GM23338 (cell line): ENCODE data around the gene TAF15. TPM values are rescaled to one million over a fixed set of nuclear protein-coding genes. Genes with fewer than 3 reads are reported as not detected.

Experiments
- ATAC-seq: fragments of 200-7000 bp; cut with Tn5 transposase; 3 replicates; pipeline ENCODE4 v1.9.1; 2020
- DNase-seq: peaks from one replicate; pipeline ENCODE4 v3.0.0-alpha.2; 2015; ENCODE audit warnings: low spot score
- H2AFZ ChIP-seq: fragments of 200-600 bp; sonication (generic); 2 replicates; pipeline ENCODE4 v1.8.0; 2016; ENCODE audit warnings: antibody characterized with exemption, mild to moderate bottlenecking, moderate library complexity
- H3F3A ChIP-seq: fragments of 200-600 bp; sonication (generic); replicated peaks from 2 replicates; pipeline ENCODE4 v1.8.0; 2017; ENCODE audit warnings: antibody characterized with exemption, mixed run types, low read depth
- H3K27ac ChIP-seq: fragments of 200-600 bp; sonication (generic); 2 replicates; pipeline ENCODE4 v1.6.1; 2016; ENCODE audit warnings: low read depth
- H3K27me3 ChIP-seq: fragments of 200-600 bp; sonication (generic); 2 replicates; pipeline ENCODE4 v1.8.0; 2016; ENCODE audit warnings: mild to moderate bottlenecking, mixed run types, moderate library complexity; ENCODE audit not compliant: insufficient read depth
- H3K36me3 ChIP-seq: fragments of 200-600 bp; sonication (generic); 2 replicates; pipeline ENCODE4 v1.8.0; 2016; ENCODE audit warnings: mild to moderate bottlenecking; ENCODE audit not compliant: insufficient read depth
- H3K4me1 ChIP-seq: fragments of 200-600 bp; sonication (generic); 2 replicates; pipeline ENCODE4 v1.8.0; 2016; ENCODE audit warnings: mild to moderate bottlenecking, moderate library complexity; ENCODE audit not compliant: insufficient read depth
- H3K4me2 ChIP-seq: fragments of 200-600 bp; sonication (generic); 2 replicates; pipeline ENCODE4 v1.7.1; 2017; ENCODE audit warnings: mixed run types
- H3K4me3 ChIP-seq: fragments of 200-600 bp; sonication (generic); 2 replicates; pipeline ENCODE4 v1.6.1; 2016; ENCODE audit warnings: mixed run types
- H3K79me2 ChIP-seq: fragments of 200-600 bp; sonication (generic); replicated peaks from 2 replicates; pipeline ENCODE4 v1.8.0; 2017; ENCODE audit warnings: mild to moderate bottlenecking; ENCODE audit not compliant: insufficient read depth
- H3K9me2 ChIP-seq: fragments of 200-600 bp; sonication (generic); 2 replicates; pipeline ENCODE4 v1.8.0; 2017; ENCODE audit not compliant: insufficient read depth
- H4K20me1 ChIP-seq: fragments of 200-600 bp; sonication (generic); replicated peaks from 2 replicates; pipeline ENCODE4 v1.8.0; 2017; ENCODE audit warnings: mild to moderate bottlenecking; ENCODE audit not compliant: insufficient read depth
- H3K27ac Mint-ChIP-seq: 2 replicates; pipeline ENCODE4 v1.8.0; 2020; ENCODE audit warnings: inconsistent platforms, mild to moderate bottlenecking, moderate library complexity, mixed read lengths
- H3K27me3 Mint-ChIP-seq: 3 replicates; pipeline ENCODE4 v1.8.0; 2022; ENCODE audit warnings: low read depth, mild to moderate bottlenecking, moderate library complexity, mixed read lengths, inconsistent platforms; ENCODE audit not compliant: insufficient read depth, poor library complexity
- H3K36me3 Mint-ChIP-seq: 3 replicates; pipeline ENCODE4 v1.8.0; 2021; ENCODE audit warnings: low read depth, mild to moderate bottlenecking, inconsistent platforms, moderate library complexity, mixed read lengths
- H3K4me1 Mint-ChIP-seq: 3 replicates; pipeline ENCODE4 v1.8.0; 2020; ENCODE audit warnings: mild to moderate bottlenecking, inconsistent platforms, mixed read lengths
- H3K4me3 Mint-ChIP-seq: 3 replicates; pipeline ENCODE4 v1.8.0; 2021; ENCODE audit warnings: moderate library complexity, mild to moderate bottlenecking, inconsistent platforms, mixed read lengths
- H3K9me3 Mint-ChIP-seq: 3 replicates; pipeline ENCODE4 v1.8.0; 2020; ENCODE audit warnings: moderate library complexity, mild to moderate bottlenecking, inconsistent platforms, mixed read lengths
- CREB1 ChIP-seq: fragments of 250-450 bp; sonication (Bioruptor Pico); IDR thresholded peaks from 2 replicates; pipeline ENCODE4 v1.5.0; 2020; ENCODE audit warnings: low read depth, mild to moderate bottlenecking, moderate library complexity
- CTCF ChIP-seq, 2 experiments: fragments of 200-600 bp in 1 of 2; sonication (generic) in 1 of 2; conservative IDR thresholded peaks; 2 replicates each; pipeline versions ENCODE4 v1.5.1 to v1.6.1; 2016 to 2017; ENCODE audit warnings: antibody characterized with exemption in 2 of 2, low read depth in 2 of 2, mild to moderate bottlenecking in 2 of 2, moderate library complexity in 1 of 2
- ETS1 ChIP-seq: IDR thresholded peaks from 2 replicates; pipeline ENCODE4 v1.6.1; 2016; ENCODE audit warnings: antibody characterized with exemption
- EZH2 ChIP-seq: fragments of 200-600 bp; sonication (generic); IDR thresholded peaks from one replicate; pipeline ENCODE4 v1.8.0; 2017; ENCODE audit warnings: antibody characterized with exemption, mild to moderate bottlenecking, low read depth; ENCODE audit not compliant: unreplicated experiment
- EZH2phosphoT487 ChIP-seq: fragments of 200-600 bp; sonication (generic); IDR thresholded peaks from one replicate; pipeline ENCODE4 v1.8.1; 2018; ENCODE audit warnings: antibody characterized with exemption; ENCODE audit not compliant: unreplicated experiment
- JUNB ChIP-seq: IDR thresholded peaks from one replicate; pipeline ENCODE4 v1.6.1; 2016; ENCODE audit warnings: antibody characterized with exemption; ENCODE audit not compliant: unreplicated experiment
- NANOG ChIP-seq: IDR thresholded peaks from 2 replicates; pipeline ENCODE4 v1.6.1; 2016; ENCODE audit warnings: antibody characterized with exemption, borderline replicate concordance
- POLR2AphosphoS5 ChIP-seq: IDR thresholded peaks from 2 replicates; pipeline ENCODE4 v1.6.1; 2016; ENCODE audit warnings: antibody characterized with exemption, low read depth
- ZNF114 ChIP-seq: fragments of 250-450 bp; sonication (Bioruptor Pico); IDR thresholded peaks from 2 replicates; pipeline ENCODE4 v1.5.0; 2020; ENCODE audit warnings: mild to moderate bottlenecking, moderate library complexity
- ZNF462 ChIP-seq: fragments of 250-450 bp; sonication (Bioruptor Pico); IDR thresholded peaks from 2 replicates; pipeline ENCODE4 v1.5.0; 2020; ENCODE audit warnings: mild to moderate bottlenecking, moderate library complexity
- polyA plus RNA-seq: library from polyadenylated mRNA; unstranded; fragments of >200 nt; fragmentation: Nextera tagmentation; extraction: Ambion mirVana; gene quantifications from 2 replicates; pipeline ENCODE4 v1.2.1, GENCODE V29; 2016
- total RNA-seq: library from RNA; depleted of rRNA; stranded (reverse); fragments of >200 nt; shearing (Covaris generic); gene quantifications from 2 replicates; pipeline ENCODE4 v1.2.3, GENCODE V29; 2014

Gene TAF15
- total and polyA plus RNA-seq, 2 experiments from 2014 or later = 33.8 to 109 TPM

GRCh38 chr17:35768797-35769196 lies 40.5 kb upstream of the TAF15 start (continued):
- no peak for TF ChIP-seq ZNF114 (CRISPR knock-in tag)
- TF ChIP-seq POLR2AphosphoS5 = no peak
- TF ChIP-seq ETS1 = no peak
- TF ChIP-seq EZH2 = no peak
- no peak for TF ChIP-seq JUNB
- TF ChIP-seq EZH2phosphoT487 = no peak
- no peak for TF ChIP-seq CREB1 (CRISPR knock-in tag)

GRCh38 chr17:35769895-35770486 lies 39.3 kb upstream of the TAF15 start:
- H4K20me1 ChIP-seq = no peaks in the 10 kb centered on the region
- H3K9me3 Mint-ChIP-seq = no peaks in the 10 kb centered on the region
- peaks cover 14% of the 10 kb centered on the region for H3K4me1 ChIP-seq
- no peaks in the 10 kb centered on the region for H3K9me2 ChIP-seq
- peaks cover 2% of the 10 kb centered on the region; the same call in 1 of the 2 replicates for H3F3A ChIP-seq
- no peak overlapping the region for H3K4me3 Mint-ChIP-seq
- no peaks in the 10 kb centered on the region for H3K36me3 ChIP-seq
- no peak overlapping the region for H3K27ac Mint-ChIP-seq
- H3K4me2 ChIP-seq = no peak overlapping the region
- H3K36me3 Mint-ChIP-seq = no peaks in the 10 kb centered on the region
- peaks cover 2% of the 10 kb centered on the region for H3K27me3 Mint-ChIP-seq
- no peak for ATAC-seq
- no peaks in the 10 kb centered on the region for H3K79me2 ChIP-seq
- no peak overlapping the region for H3K27ac ChIP-seq
- TF ChIP-seq NANOG (no peak), CTCF (conservative IDR thresholded peaks at IDR 0.05; ENCODE audit: low read depth in 2 of 2) (peak; percentile 48 to 53)
- no peak overlapping the region for H3K4me3 ChIP-seq
- no peak overlapping the region for H2AFZ ChIP-seq
- H3K27me3 ChIP-seq = no peaks in the 10 kb centered on the region
- DNase-seq = no peak
- peaks cover 40% of the 10 kb centered on the region for H3K4me1 Mint-ChIP-seq

GRCh38 chr17:35773129-35773528 lies 36.2 kb upstream of the TAF15 start:
- Mint-ChIP-seq H3K27me3 (peaks cover 2% of the 10 kb centered on the region), H3K4me1 (peaks cover 34% of the 10 kb centered on the region), H3K9me3 (no peaks in the 10 kb centered on the region), H3K27ac (no peak overlapping the region), H3K4me3 (no peak overlapping the region), H3K36me3 (no peaks in the 10 kb centered on the region)
- Histone ChIP-seq H2AFZ (peak overlapping the region; percentile 97), H3K79me2 (no peaks in the 10 kb centered on the region), H3F3A (no peaks in the 10 kb centered on the region), H3K9me2 (no peaks in the 10 kb centered on the region), H3K27me3 (no peaks in the 10 kb centered on the region), H4K20me1 (no peaks in the 10 kb centered on the region), H3K4me1 (peaks cover 13% of the 10 kb centered on the region), H3K4me2 (no peak overlapping the region), H3K27ac (no peak overlapping the region), H3K36me3 (no peaks in the 10 kb centered on the region), H3K4me3 (no peak overlapping the region)
- DNase-seq (no peak), ATAC-seq (no peak)
- TF ChIP-seq ZNF462 (CRISPR knock-in tag) (no peak), POLR2AphosphoS5 (no peak), JUNB (no peak), EZH2 (no peak)
